HG03103 (cell line): Measurements from ENCODE around the gene KDM2A.
"Not testable (repeated sequence)": the region's sequence is repeated elsewhere in the genome, so short reads cannot be mapped to it uniquely, and the experiment has no call there.

Source experiments
- ATAC-seq: cut with Tn5 transposase; IDR thresholded peaks from one replicate; pipeline ENCODE4 v1.9.1; 2021; ENCODE audit warnings: low read depth; ENCODE audit not compliant: unreplicated experiment

The KDM2A gene

GRCh38 chr11:67165623-67166022, 46.6 kb downstream of the KDM2A start:
- no peak for ATAC-seq

GRCh38 chr11:67167091-67167490, 48.0 kb downstream of the KDM2A start:
- ATAC-seq: no peak

GRCh38 chr11:67167719-67168118, 48.7 kb downstream of the KDM2A start:
- ATAC-seq: no peak

- ATAC-seq: not testable (repeated sequence)
Measured at GRCh38 chr11:67168911-67169310, 49.8 kb downstream of the KDM2A start.

GRCh38 chr11:67174311-67174710, 55.2 kb downstream of the KDM2A start:
- ATAC-seq: no peak

- no peak for ATAC-seq
Measured at GRCh38 chr11:67177399-67178281, 58.6 kb downstream of the KDM2A start.

GRCh38 chr11:67178421-67178820, 59.4 kb downstream of the KDM2A start:
- ATAC-seq: no peak

- no peak for ATAC-seq
Measured at GRCh38 chr11:67178878-67179277, 59.8 kb downstream of the KDM2A start.

GRCh38 chr11:67179892-67180490, 60.9 kb downstream of the KDM2A start:
- ATAC-seq: no peak

- ATAC-seq: no peak
Measured at GRCh38 chr11:67194096-67194495, 75.0 kb downstream of the KDM2A start.

GRCh38 chr11:67195971-67196456, 77.0 kb downstream of the KDM2A start:
- ATAC-seq: no peak

- ATAC-seq: no peak
Measured at GRCh38 chr11:67197606-67198005, 78.5 kb downstream of the KDM2A start.

GRCh38 chr11:67198781-67199180, 79.7 kb downstream of the KDM2A start:
- not testable (repeated sequence) for ATAC-seq

- ATAC-seq: no peak
Measured at GRCh38 chr11:67199751-67200150, 80.7 kb downstream of the KDM2A start.

- no peak for ATAC-seq
Measured at GRCh38 chr11:67202028-67202427, 83.0 kb downstream of the KDM2A start.

- no peak for ATAC-seq
Measured at GRCh38 chr11:67204822-67205221, 85.8 kb downstream of the KDM2A start.

- ATAC-seq: not testable (repeated sequence)
Measured at GRCh38 chr11:67209222-67209621, 90.2 kb downstream of the KDM2A start.

GRCh38 chr11:67211656-67212436, 92.8 kb downstream of the KDM2A start:
- ATAC-seq: no peak

GRCh38 chr11:67213178-67213621, 94.1 kb downstream of the KDM2A start:
- no peak for ATAC-seq

GRCh38 chr11:67227726-67228125, 108.7 kb downstream of the KDM2A start:
- ATAC-seq: no peak

GRCh38 chr11:67230406-67230805, 111.3 kb downstream of the KDM2A start:
- no peak for ATAC-seq
